Kasumi-1 (cell line): Measurements from ENCODE around the gene SNRPA.
"Not testable (repeated sequence)": the region's sequence is repeated elsewhere in the genome, so short reads cannot be mapped to it uniquely, and the experiment has no call there.

Source experiments
- DNase-seq, 2 experiments: peaks; one replicate each; lab custom pipeline; 2025; lab: John Stamatoyannopoulos, UW

The SNRPA gene

GRCh38 chr19:40802300-40803169, 51.5 kb downstream of the SNRPA start:
- DNase-seq, result peak; percentile 53 to 68

GRCh38 chr19:40803170-40803856, 52.3 kb downstream of the SNRPA start:
- DNase-seq, result no peak

- peak in 1 of 2 experiments; percentile 6 for DNase-seq
These were observed 53.1 kb downstream of the SNRPA start for GRCh38 chr19:40803857-40804782.

- DNase-seq, result no peak
These were observed 53.8 kb downstream of the SNRPA start for GRCh38 chr19:40804783-40805242.

GRCh38 chr19:40805258-40805868, 54.4 kb downstream of the SNRPA start:
- DNase-seq, result no peak

GRCh38 chr19:40806423-40807146, 55.6 kb downstream of the SNRPA start:
- DNase-seq, result peak; percentile 65 to 70

- DNase-seq, result no peak
These were observed 56.4 kb downstream of the SNRPA start for GRCh38 chr19:40807147-40808020.

- no peak for DNase-seq
These were observed 57.0 kb downstream of the SNRPA start for GRCh38 chr19:40808021-40808325.

- DNase-seq, result no peak
These were observed 57.5 kb downstream of the SNRPA start for GRCh38 chr19:40808497-40808896.

GRCh38 chr19:40809358-40810086, 58.5 kb downstream of the SNRPA start:
- no peak for DNase-seq

- DNase-seq, result no peak
These were observed 59.2 kb downstream of the SNRPA start for GRCh38 chr19:40810160-40810559.

- DNase-seq, result peak; percentile 41 to 55
These were observed 59.8 kb downstream of the SNRPA start for GRCh38 chr19:40810649-40811408.

- peak in 1 of 2 experiments; percentile 14 for DNase-seq
These were observed 60.7 kb downstream of the SNRPA start for GRCh38 chr19:40811478-40812341.

- DNase-seq, result not testable (repeated sequence)
These were observed 61.6 kb downstream of the SNRPA start for GRCh38 chr19:40812571-40812970.

GRCh38 chr19:40813182-40813581, 62.2 kb downstream of the SNRPA start:
- no peak for DNase-seq
